Stimulated activated naive B cell treated with anti-CD40 and anti-IgM and Interleukin-4, amounts not matched to agents 10 μg/mL and 1 μg/mL and 100 μg/mL, for 72 hours (primary cell): ENCODE measurements around the gene SPATA16.
"Not testable (repeated sequence)": the region's sequence is repeated elsewhere in the genome, so short reads cannot be mapped to it uniquely, and the experiment has no call there.

Source experiments
- ATAC-seq, 2 donors: fragments of 150-1000 bp; cut with Tn5 transposase; replicated peaks; 2 replicates each; pipeline ENCODE4 v1.10.0; 2021; ENCODE audit warnings: moderate library complexity in 1 of 2
- DNase-seq: peaks from one replicate; pipeline ENCODE4 v3.0.0; 2021
- H3K27ac Mint-ChIP-seq: one replicate; pipeline ENCODE4 v1.8.0; 2022; ENCODE audit warnings: mild to moderate bottlenecking, mixed read lengths
- H3K27me3 Mint-ChIP-seq, 2 donors: one replicate each; pipeline ENCODE4 v1.8.0; 2022; ENCODE audit warnings: mixed read lengths in 2 of 2
- H3K36me3 Mint-ChIP-seq, 2 donors: one replicate each; pipeline ENCODE4 v1.8.0; 2022; ENCODE audit warnings: mixed read lengths in 2 of 2, mild to moderate bottlenecking in 1 of 2
- H3K4me1 Mint-ChIP-seq, 2 donors: one replicate each; pipeline ENCODE4 v1.8.0; 2022; ENCODE audit warnings: mixed read lengths in 2 of 2, mild to moderate bottlenecking in 1 of 2
- H3K4me3 Mint-ChIP-seq, 2 donors: one replicate each; pipeline ENCODE4 v1.8.0; 2022; ENCODE audit warnings: mild to moderate bottlenecking in 2 of 2, mixed read lengths in 2 of 2, moderate library complexity in 1 of 2
- H3K9me3 Mint-ChIP-seq, 2 donors: one replicate each; pipeline ENCODE4 v1.8.0; 2022; ENCODE audit warnings: mixed read lengths in 2 of 2, mild to moderate bottlenecking in 1 of 2

Gene SPATA16

GRCh38 chr3:173037840-173038483, 103.1 kb downstream of the SPATA16 start:
- Mint-ChIP-seq H3K27ac (no peak overlapping the region), H3K9me3 (no peaks in the 10 kb centered on the region), H3K4me1 (no peaks in the 10 kb centered on the region)

GRCh38 chr3:173030273-173030672, 110.8 kb downstream of the SPATA16 start:
- no peak overlapping the region for H3K27ac Mint-ChIP-seq
- H3K9me3 Mint-ChIP-seq = peaks cover 0 to 4% of the 10 kb centered on the region in 2 donors
- ATAC-seq = no peak
- no peak overlapping the region for H3K4me3 Mint-ChIP-seq
- DNase-seq = no peak
- H3K36me3 Mint-ChIP-seq = no peaks in the 10 kb centered on the region
- H3K4me1 Mint-ChIP-seq = no peaks in the 10 kb centered on the region
- no peaks in the 10 kb centered on the region for H3K27me3 Mint-ChIP-seq

More at GRCh38 chr3:173037840-173038483, 103.1 kb downstream of the SPATA16 start:
- Mint-ChIP-seq H3K4me3 (no peak overlapping the region), H3K36me3 (no peaks in the 10 kb centered on the region), H3K27me3 (no peaks in the 10 kb centered on the region)
- no peak for ATAC-seq
- no peak for DNase-seq

- ATAC-seq (no peak), DNase-seq (no peak)
- peaks cover 0 to 4% of the 10 kb centered on the region in 2 donors for H3K9me3 Mint-ChIP-seq
- H3K36me3 Mint-ChIP-seq = no peaks in the 10 kb centered on the region
- H3K4me1 Mint-ChIP-seq = no peaks in the 10 kb centered on the region
- no peak overlapping the region for H3K4me3 Mint-ChIP-seq
- no peaks in the 10 kb centered on the region for H3K27me3 Mint-ChIP-seq
- H3K27ac Mint-ChIP-seq = no peak overlapping the region
Measured at GRCh38 chr3:173028351-173028750, 112.7 kb downstream of the SPATA16 start.

- Mint-ChIP-seq H3K4me3 (no peak overlapping the region), H3K4me1 (no peaks in the 10 kb centered on the region), H3K36me3 (no peaks in the 10 kb centered on the region), H3K27me3 (no peaks in the 10 kb centered on the region), H3K9me3 (peaks cover 0 to 4% of the 10 kb centered on the region in 2 donors), H3K27ac (no peak overlapping the region)
- ATAC-seq = no peak
- no peak for DNase-seq
Measured at GRCh38 chr3:173027429-173027828, 113.6 kb downstream of the SPATA16 start.

GRCh38 chr3:173025941-173026340, 115.1 kb downstream of the SPATA16 start:
- no peaks in the 10 kb centered on the region for H3K27me3 Mint-ChIP-seq
- DNase-seq (no peak), ATAC-seq (no peak)
- no peaks in the 10 kb centered on the region for H3K4me1 Mint-ChIP-seq
- H3K27ac Mint-ChIP-seq = no peak overlapping the region
- no peaks in the 10 kb centered on the region for H3K36me3 Mint-ChIP-seq
- peaks cover 0 to 4% of the 10 kb centered on the region in 2 donors for H3K9me3 Mint-ChIP-seq
- no peak overlapping the region for H3K4me3 Mint-ChIP-seq

- DNase-seq = no peak
- Mint-ChIP-seq H3K9me3 (no peaks in the 10 kb centered on the region), H3K27ac (no peak overlapping the region), H3K4me1 (no peaks in the 10 kb centered on the region), H3K4me3 (no peak overlapping the region), H3K36me3 (no peaks in the 10 kb centered on the region), H3K27me3 (no peaks in the 10 kb centered on the region)
- no peak for ATAC-seq
Measured at GRCh38 chr3:173021547-173022185, 119.4 kb downstream of the SPATA16 start.

- H3K9me3 Mint-ChIP-seq, H3K36me3 Mint-ChIP-seq, H3K4me1 Mint-ChIP-seq, ATAC-seq, H3K27me3 Mint-ChIP-seq, H3K4me3 Mint-ChIP-seq, H3K27ac Mint-ChIP-seq, DNase-seq: not testable (repeated sequence)
Measured at GRCh38 chr3:173020128-173020527, 120.9 kb downstream of the SPATA16 start.

- H3K9me3 Mint-ChIP-seq = no peaks in the 10 kb centered on the region
- DNase-seq = no peak
- no peaks in the 10 kb centered on the region for H3K4me1 Mint-ChIP-seq
- H3K27ac Mint-ChIP-seq = no peak overlapping the region
- H3K36me3 Mint-ChIP-seq = no peaks in the 10 kb centered on the region
- ATAC-seq = no peak
- no peaks in the 10 kb centered on the region for H3K27me3 Mint-ChIP-seq
- H3K4me3 Mint-ChIP-seq = no peak overlapping the region
Measured at GRCh38 chr3:173019378-173019777, 121.7 kb downstream of the SPATA16 start.

DNA sequence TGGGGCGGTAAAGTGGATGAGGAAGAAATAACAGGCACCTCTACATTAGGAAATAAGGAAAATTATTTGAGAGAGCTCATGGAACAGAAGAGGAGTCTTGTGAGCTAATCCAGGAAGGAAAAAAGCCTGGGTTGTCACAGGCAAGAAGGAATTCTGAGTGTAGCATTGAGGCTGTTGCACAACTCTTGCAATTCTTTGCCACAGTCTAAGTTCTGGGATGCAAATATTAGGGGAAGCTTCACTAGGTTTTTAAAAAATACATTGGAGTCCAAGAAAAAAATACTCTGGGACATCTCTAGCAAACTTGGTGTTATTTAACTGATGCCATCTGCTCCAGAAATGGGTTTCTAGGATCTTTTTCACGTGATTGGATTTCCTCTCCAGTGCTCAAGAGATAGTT, 122.3 kb downstream of the SPATA16 start:
- Mint-ChIP-seq H3K36me3 (no peaks in the 10 kb centered on the region), H3K27me3 (no peaks in the 10 kb centered on the region), H3K27ac (no peak overlapping the region), H3K4me1 (no peaks in the 10 kb centered on the region), H3K9me3 (no peaks in the 10 kb centered on the region), H3K4me3 (no peak overlapping the region)
- no peak for DNase-seq
- ATAC-seq = no peak

DNA sequence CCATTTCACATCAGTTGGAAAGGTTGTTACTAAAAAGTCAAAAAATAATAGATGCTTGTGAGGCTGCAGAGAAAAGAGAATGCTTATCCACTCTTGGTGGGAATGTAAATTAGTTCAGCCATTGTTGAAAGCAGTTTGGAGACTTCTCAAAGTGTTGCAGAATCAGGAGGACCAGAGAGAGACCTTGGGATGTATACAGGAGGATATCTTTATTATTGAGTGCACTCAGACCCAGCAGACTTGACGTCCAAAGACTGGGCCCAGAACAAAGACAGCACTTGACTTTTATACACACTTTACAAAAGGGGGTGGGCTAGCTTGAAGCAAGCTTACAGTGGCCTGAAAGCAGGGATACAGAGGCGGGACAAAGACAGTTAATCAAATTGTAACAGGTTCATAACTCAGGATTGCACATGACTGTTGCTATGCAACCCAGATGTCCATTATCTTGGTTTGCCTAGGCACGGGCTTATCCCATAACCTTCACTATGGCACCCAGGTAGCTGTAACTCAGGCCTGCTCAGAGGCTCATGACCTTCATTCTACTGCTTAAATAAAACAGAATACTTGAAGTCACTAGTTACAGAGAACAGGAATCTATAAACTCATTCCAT, 127.7 kb downstream of the SPATA16 start:
- Mint-ChIP-seq H3K9me3 (peaks cover 3 to 4% of the 10 kb centered on the region in 2 donors), H3K4me1 (no peaks in the 10 kb centered on the region), H3K4me3 (no peak overlapping the region), H3K27me3 (no peaks in the 10 kb centered on the region), H3K27ac (no peak overlapping the region), H3K36me3 (no peaks in the 10 kb centered on the region)
- ATAC-seq (no peak), DNase-seq (no peak)

GRCh38 chr3:173009410-173009809, 131.6 kb downstream of the SPATA16 start:
- Mint-ChIP-seq H3K27me3 (no peaks in the 10 kb centered on the region), H3K4me3 (no peak overlapping the region), H3K9me3 (peaks cover 3 to 4% of the 10 kb centered on the region in 2 donors), H3K27ac (no peak overlapping the region), H3K36me3 (no peaks in the 10 kb centered on the region), H3K4me1 (no peaks in the 10 kb centered on the region)
- ATAC-seq (no peak), DNase-seq (no peak)

- Mint-ChIP-seq H3K9me3 (peaks cover 3 to 4% of the 10 kb centered on the region in 2 donors), H3K27me3 (no peaks in the 10 kb centered on the region), H3K36me3 (no peaks in the 10 kb centered on the region), H3K4me1 (no peaks in the 10 kb centered on the region), H3K4me3 (no peak overlapping the region), H3K27ac (no peak overlapping the region)
- DNase-seq (no peak), ATAC-seq (no peak)
Measured at GRCh38 chr3:173008978-173009377, 132.1 kb downstream of the SPATA16 start.

GRCh38 chr3:173007079-173007723, 133.8 kb downstream of the SPATA16 start:
- H3K4me3 Mint-ChIP-seq = no peak overlapping the region
- no peak overlapping the region for H3K27ac Mint-ChIP-seq
- H3K36me3 Mint-ChIP-seq = no peaks in the 10 kb centered on the region
- DNase-seq = no peak
- peaks cover 0 to 3% of the 10 kb centered on the region in 2 donors for H3K9me3 Mint-ChIP-seq
- H3K4me1 Mint-ChIP-seq = no peaks in the 10 kb centered on the region
- no peaks in the 10 kb centered on the region for H3K27me3 Mint-ChIP-seq
- ATAC-seq = no peak

DNA sequence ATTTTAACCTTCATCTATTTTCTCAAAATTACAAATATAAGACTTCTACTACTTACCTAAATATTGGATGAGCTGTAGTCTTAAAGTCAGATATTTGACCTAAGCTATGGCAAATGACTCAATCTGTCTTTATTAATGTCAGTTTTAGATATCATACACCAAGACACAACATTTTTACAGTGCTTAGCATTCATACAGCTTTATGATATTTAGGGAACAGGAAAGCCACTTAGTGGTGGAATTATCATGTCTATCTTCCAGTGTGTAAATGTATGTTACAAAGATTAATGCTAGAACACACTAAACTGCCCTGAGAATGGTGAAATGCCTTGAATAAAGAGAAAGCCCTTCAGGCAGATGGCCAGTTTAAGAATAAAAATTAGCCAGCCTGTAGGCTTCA, 135.0 kb downstream of the SPATA16 start:
- Mint-ChIP-seq H3K27me3 (no peaks in the 10 kb centered on the region), H3K9me3 (peaks cover 0 to 3% of the 10 kb centered on the region in 2 donors), H3K4me1 (no peaks in the 10 kb centered on the region), H3K4me3 (no peak overlapping the region), H3K36me3 (no peaks in the 10 kb centered on the region), H3K27ac (no peak overlapping the region)
- ATAC-seq = no peak
- no peak for DNase-seq

DNA sequence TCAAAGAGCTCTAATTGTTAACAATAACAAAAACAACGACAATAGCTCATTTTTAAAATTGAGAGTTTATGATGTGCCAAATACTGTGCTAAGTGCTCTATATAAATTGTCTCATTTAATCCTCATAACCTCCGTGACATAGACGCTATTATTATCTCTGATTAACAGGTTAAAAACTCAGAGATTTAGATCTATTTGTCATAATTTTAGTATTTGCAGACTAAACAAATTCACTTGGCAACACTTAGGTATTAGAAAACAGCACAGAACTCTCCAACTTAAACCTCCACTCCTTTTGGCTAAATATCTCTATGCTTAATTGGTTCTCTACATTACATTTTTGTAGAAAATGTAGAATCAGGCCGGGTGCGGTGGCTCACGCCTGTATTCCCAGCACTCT, 136.4 kb downstream of the SPATA16 start:
- Mint-ChIP-seq H3K9me3 (peaks cover 1 to 4% of the 10 kb centered on the region in 2 donors), H3K27ac (no peak overlapping the region), H3K36me3 (no peaks in the 10 kb centered on the region), H3K4me3 (no peak overlapping the region), H3K27me3 (peaks cover 0 to 6% of the 10 kb centered on the region in 2 donors), H3K4me1 (no peaks in the 10 kb centered on the region)
- ATAC-seq = no peak
- no peak for DNase-seq
